Right forelimb (tissue), 1 donor: ENCODE data around the gene PSG5.
"Not testable (repeated sequence)": the region's sequence is repeated elsewhere in the genome, so short reads cannot be mapped to it uniquely, and the experiment has no call there.

Experiments
- DNase-seq: peaks from one replicate; pipeline ENCODE4 v3.0.0-alpha.2; 2018

Gene PSG5

DNA sequence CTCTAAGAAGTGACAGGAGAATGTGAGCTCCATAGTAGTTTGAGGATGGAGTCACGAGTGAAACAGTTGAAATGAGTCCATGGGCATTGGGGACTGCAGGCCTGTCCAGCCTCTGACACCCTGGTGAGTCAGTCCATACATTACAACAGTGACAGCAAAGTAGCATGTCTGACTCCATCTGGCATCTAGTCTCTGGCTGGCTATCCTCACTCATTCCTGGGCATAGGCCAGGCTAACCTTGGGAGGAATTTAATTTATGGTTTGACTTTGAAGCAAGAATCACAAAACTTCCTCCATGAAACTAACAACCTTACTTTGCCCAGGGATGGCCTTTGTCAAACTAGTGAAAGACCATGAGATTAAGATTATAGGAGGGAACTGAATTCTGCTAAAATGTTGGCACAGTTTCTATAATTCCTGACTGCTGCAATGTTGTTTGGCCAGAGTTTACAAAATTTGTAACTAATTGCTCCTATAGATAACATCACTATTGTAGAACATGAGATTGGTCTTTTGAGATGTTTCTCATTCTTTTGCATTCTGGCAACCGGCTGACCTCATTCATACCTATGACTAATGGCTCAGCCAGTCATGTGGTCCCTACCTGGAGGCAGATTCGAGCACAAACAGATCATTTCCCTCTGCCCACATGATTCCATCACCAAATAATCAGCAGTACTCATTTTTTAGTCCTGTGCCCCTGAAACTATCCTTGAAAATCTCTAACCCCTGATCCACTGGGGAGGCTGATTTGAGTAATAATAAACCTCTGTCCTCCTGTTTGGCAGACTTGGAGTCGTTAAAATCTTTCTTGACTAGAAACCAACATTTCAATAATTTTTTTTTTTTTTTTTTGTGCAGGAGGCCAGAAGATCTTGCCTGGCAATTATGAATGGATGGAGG is 4.2 kb downstream of the PSG5 start:
- not testable (repeated sequence) for DNase-seq

- not testable (repeated sequence) for DNase-seq
Measured at GRCh38 chr19:43179569-43180147, 6.7 kb downstream of the PSG5 start.

DNA sequence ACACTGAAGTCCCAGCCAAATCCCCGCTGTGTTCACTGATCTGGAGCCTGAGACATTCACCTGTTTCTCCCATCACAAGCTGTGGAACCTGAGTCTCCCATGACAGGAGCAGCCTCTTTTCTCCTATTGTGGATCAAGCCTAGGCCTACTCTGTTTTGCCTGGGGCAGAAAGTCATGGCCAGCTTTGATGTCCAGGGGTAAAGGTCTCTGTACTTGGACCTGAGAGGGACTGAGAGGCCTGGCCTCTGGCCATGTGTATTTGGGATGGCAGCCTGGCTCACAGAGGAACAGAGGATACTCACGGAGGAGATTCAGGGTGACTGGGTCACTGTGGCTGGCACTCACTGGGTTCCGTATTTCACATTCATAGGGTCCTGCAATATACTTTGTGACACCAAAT is 7.8 kb downstream of the PSG5 start:
- DNase-seq: not testable (repeated sequence)

DNA sequence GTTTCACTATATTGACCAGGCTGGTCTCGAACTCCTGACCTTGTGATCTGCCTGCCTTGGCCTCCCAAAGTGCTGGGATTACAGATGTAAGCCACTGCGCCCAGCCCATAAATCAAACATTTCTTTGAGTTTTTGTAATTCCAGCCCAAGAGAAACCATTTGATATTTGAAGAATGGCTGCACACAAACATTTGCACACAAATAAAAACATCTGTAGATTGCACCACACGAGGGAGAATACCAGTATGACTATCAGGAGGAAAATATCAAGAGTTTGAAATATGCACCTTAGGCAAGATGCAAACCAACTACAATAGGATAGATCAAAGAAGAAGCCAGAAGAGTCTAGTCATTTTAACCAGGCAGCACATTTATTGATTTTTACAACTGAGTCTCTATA is 20.4 kb downstream of the PSG5 start:
- DNase-seq: not testable (repeated sequence)

DNA sequence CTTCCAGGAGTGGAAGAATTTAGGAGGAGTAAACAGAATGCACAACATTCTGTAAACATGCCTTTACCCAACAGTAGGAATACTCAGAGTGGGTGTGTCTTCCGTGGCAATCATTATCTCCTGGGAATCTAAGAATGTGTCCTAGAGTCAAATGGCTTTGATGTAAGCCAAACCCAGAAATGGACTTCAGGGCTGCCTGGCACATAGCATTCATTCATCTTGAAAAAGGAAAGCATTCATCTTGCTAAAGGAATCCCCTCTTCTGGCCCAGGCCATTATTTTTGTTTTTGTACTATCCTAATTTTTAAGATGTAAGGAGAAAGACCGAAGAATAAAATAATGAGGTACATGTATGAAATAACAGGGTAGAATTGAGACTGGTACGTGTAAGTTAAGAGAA is 23.2 kb downstream of the PSG5 start:
- not testable (repeated sequence) for DNase-seq

- DNase-seq: not testable (repeated sequence)
Measured at GRCh38 chr19:43162261-43162660, 24.1 kb downstream of the PSG5 start.

GRCh38 chr19:43152214-43152613 is 34.1 kb downstream of the PSG5 start:
- DNase-seq: no peak

DNA sequence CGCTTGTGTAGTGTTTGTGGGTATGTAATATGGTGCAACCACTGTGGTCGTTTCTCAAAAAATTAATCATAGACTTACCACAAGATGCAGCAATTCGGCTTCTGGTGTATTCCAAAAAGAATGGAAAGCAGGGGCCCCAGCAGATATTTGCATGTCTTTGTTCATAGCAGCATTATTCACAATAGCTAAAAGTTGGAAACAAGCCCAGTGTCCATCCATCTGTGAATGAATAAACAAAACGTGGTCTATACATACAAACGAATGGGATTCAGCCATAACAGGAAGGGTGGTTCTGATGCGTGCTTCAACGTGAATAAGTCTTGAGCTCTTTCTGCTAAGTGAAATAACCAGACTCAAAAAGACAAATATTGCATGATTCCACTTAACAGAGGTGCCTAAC is 36.5 kb downstream of the PSG5 start:
- DNase-seq: not testable (repeated sequence)

GRCh38 chr19:43148233-43148632 is 38.1 kb downstream of the PSG5 start:
- no peak for DNase-seq

- DNase-seq: not testable (repeated sequence)
Measured at GRCh38 chr19:43141763-43142162, 44.6 kb downstream of the PSG5 start.

- DNase-seq: no peak
Measured at GRCh38 chr19:43132696-43133095, 53.6 kb downstream of the PSG5 start.

GRCh38 chr19:43131281-43131842 is 55.0 kb downstream of the PSG5 start:
- DNase-seq: not testable (repeated sequence)

DNA sequence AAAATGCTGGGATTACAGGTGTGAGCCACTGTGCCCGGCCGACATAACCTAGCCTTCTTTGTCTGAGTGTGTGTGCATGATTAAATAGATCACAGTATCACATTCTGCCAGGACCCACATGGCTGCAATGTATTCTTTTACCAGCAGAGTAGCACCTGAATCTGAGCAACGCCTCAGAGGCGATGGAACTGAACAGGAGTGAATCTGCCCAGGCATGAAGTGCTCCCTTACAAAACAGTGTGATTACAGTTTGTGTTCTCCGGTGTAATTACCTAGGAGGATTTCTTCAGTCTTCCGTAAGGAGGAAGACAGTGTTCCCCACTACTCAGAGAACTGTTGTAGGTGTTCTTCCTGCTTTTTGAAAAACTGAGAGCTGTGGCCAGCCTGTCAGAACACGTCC is 57.1 kb downstream of the PSG5 start:
- DNase-seq: not testable (repeated sequence)

DNA sequence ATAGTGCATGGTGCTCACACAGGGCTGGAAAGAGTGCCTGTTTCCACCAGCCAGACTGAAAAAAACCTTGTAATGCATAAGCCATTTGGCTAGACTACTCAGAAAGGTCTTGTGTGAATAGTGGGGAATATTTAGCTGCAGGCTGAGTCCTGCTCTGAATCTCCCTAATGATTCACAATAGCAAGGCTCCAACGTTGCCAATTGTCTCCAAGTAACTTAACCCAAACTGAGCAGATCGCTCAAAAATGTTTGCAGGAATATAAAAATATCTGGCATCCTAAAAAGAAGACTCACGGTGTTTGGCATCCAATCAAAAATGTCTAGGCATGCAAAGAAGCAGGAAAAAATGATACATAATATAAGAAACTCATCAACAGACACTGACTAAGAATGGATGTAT is 59.0 kb downstream of the PSG5 start:
- not testable (repeated sequence) for DNase-seq

DNA sequence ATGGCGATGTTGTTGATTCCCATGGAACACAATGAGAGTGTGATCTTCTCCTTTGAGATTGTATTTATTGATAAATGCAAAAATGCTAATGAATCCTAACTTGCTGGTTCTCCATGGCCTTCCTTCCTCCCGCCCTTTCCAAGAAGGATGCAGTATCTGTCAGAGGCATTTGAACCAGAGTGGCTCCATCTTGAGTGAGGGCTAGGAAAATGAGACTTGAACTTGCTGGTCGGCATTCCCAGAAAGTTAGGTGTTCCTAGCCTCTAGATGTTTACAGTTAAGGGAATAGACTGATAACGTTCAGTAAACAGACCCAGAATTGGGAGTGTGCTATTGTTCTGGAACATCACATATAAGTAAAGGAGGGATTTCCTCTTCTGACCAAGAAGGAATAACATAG is 59.6 kb downstream of the PSG5 start:
- DNase-seq: no peak

DNA sequence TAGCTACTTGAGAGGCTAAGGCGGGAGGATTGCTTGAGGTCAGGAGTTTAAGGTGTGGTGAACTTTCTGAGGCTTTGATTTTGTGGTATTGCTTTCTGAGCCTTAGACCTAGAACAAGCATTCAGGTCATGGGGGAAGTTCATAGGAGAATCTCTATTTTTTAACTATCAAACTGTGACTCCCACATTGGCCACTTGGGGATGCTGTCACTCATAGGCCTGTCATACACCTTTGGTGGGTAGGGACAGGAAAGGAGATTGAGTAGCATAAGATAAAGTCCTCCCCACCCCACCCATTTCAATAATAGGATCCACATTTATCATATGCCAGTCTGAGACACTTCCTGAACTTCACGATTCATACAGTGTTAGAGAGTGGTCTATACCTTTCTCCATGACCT is 62.0 kb downstream of the PSG5 start:
- DNase-seq: no peak

DNA sequence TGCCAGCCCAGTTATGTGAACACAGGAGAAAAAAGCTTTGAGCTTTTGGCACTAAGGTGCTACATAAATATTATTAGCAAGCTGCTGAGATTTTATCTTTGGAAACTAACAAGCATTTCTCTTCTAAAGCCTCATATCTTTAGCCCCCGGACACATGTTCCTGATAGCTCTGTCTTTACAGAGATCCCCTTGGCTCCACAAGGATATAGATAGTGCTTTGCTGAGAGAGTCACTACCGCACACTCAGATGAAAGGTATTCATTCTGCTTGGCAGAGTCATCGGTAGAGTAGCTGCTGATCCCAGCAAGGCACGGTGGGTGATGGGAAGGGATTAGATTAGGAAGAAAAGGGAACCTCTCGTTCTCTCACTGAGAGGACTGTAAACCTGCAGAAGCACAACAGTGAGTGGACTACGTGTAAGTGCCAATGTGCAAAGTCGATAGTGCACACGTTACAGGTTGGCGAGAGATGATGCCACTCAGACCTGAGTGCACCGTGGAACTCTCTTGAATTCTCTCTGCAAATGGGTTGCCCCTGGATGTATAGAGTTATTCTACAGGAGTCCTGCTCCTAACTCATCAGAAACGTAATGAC is 65.8 kb downstream of the PSG5 start:
- DNase-seq: not testable (repeated sequence)

DNA sequence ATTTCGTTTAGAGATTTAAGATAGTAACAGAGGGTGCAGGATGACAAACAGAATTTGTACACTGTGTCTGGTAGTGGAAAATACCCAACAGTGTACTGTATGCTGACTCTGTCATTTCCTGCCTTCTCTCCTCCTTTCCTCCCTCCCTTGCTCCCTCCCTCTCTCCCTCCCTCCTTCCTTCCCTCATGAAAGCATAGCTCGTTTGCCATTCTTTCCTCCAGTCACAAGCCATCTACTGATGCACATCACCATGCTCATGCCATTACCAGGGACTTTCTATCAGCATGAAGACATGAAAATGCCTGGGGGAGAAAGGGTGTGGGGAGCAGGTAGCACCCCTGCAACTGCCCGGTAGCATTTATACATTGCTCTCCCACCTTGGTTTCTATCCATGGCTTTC is 66.8 kb downstream of the PSG5 start:
- DNase-seq: not testable (repeated sequence)
